Testis (tissue), 3 donors: Measurements from ENCODE around the gene PDGFRB. TPM values are rescaled to one million over a fixed set of nuclear protein-coding genes. Genes with fewer than 3 reads are reported as not detected.
A peak's percentile ranks its signal among the peaks of the same experiment; 100 is the strongest.

Experiments used
- DNase-seq: peaks from one replicate; pipeline ENCODE4 v3.0.0-alpha.2; 2019
- H3K27ac ChIP-seq, 2 donors: fragments of 200-600 bp; sonication (generic); one replicate each; pipeline ENCODE4 v1.5.1; 2019
- H3K27me3 ChIP-seq: fragments of 200-600 bp; sonication (generic); one replicate; pipeline ENCODE4 v1.5.1; 2019
- H3K36me3 ChIP-seq: fragments of 200-600 bp; sonication (generic); one replicate; pipeline ENCODE4 v1.5.1; 2017; ENCODE audit warnings: low read depth; ENCODE audit errors: missing control alignments
- H3K4me1 ChIP-seq: fragments of 200-600 bp; sonication (generic); one replicate; pipeline ENCODE4 v1.5.1; 2019
- H3K4me3 ChIP-seq, 2 donors: fragments of 200-600 bp; sonication (generic); one replicate each; pipeline ENCODE4 v1.5.1; 2017 to 2019
- H3K9me3 ChIP-seq: fragments of 200-600 bp; sonication (generic); one replicate; pipeline ENCODE4 v1.5.1; 2017
- POLR2A ChIP-seq: fragments of 450-650 bp; IDR thresholded peaks from one replicate; pipeline ENCODE4 v1.6.1; 2017; ENCODE audit warnings: antibody characterized with exemption, mild to moderate bottlenecking, moderate library complexity
- WGBS, 2 donors: methylation state at CpG; one replicate each; pipeline ENCODE4 v1.1.5; 2018; 5-methylcytosine and 5-hydroxymethylcytosine counted together
- intact Hi-C: fragments of 100-400 bp; cut with DNase I; formaldehyde crosslinking; loops from one replicate; pipeline ENCODE4 v1.15.1; 2023; ENCODE audit warnings: low total_unique reads
- polyA plus RNA-seq: library from polyadenylated mRNA; stranded (reverse); fragments of 350-450 nt; fragmentation: Illumina TruSeq; extraction: RNeasy Lipid Tissue Mini Kit (QIAGEN cat#74804); gene quantifications from one replicate; pipeline ENCODE4 v1.2.3, GENCODE V29; 2014; ENCODE audit warnings: low read depth, low replicate concordance; ENCODE audit not compliant: insufficient read depth
- total RNA-seq, 2 donors: library from RNA; depleted of rRNA; stranded (reverse); fragments of >200 nt; gene quantifications; one replicate each; pipeline ENCODE4 v1.2.3, GENCODE V29; 2016
- TF ChIP-seq, protein P1 (sequence below), 3 experiments: fragments of 450-650 bp in 2 of 3; fragments of 200-600 bp in 1 of 3; sonication (generic) in 1 of 3; IDR thresholded peaks; one replicate each; pipeline ENCODE4 v1.5.1; 2016 to 2019; ENCODE audit warnings: antibody characterized with exemption in 3 of 3, mild to moderate bottlenecking in 2 of 3, moderate library complexity in 1 of 3

Gene PDGFRB
- total and polyA plus RNA-seq, 3 donors from 2014 or later = 61.6 to 87.0 (median 71.2) TPM

DNA sequence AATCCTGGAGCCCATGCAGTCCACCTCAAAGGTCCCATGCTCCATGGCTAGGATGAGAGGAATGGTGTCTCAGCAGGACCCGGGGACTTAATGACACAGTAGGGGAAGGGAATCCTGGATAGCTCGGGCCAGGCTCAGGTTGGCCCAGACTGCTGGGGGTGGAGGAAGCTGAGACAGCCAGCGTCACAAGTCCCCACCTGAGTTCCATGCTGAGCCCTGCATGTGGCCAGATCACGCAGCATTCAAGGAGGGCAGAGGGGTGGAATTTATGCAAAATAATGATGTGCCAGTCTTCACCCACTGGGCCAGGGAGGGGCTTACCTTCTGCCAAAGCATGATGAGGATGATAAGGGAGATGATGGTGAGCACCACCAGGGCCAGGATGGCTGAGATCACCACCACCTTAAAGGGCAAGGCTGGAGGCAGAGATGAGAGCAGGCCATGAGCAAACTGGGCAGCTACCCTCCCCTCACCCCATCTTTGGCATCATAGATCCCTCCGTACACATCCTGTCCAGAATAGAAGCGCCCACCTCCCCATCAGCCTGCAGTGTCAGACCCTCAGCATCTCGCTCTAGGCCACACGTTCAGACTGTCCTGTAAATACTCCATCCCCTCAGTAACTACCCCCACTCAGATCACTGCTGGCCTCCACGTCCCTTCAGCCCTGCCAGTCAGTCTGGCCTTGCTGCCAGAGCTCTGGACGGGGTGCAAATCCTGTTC, 29.3 kb downstream of the PDGFRB start:
- DNase-seq = no peak
- Histone ChIP-seq H3K4me1 (peaks cover 12% of the 10 kb centered on the region), H3K4me3 (no peak overlapping the region), H3K27ac (no peak overlapping the region), H3K9me3 (no peaks in the 10 kb centered on the region), H3K27me3 (no peaks in the 10 kb centered on the region), H3K36me3 (no peaks in the 10 kb centered on the region)
- TF ChIP-seq, protein P1, sequence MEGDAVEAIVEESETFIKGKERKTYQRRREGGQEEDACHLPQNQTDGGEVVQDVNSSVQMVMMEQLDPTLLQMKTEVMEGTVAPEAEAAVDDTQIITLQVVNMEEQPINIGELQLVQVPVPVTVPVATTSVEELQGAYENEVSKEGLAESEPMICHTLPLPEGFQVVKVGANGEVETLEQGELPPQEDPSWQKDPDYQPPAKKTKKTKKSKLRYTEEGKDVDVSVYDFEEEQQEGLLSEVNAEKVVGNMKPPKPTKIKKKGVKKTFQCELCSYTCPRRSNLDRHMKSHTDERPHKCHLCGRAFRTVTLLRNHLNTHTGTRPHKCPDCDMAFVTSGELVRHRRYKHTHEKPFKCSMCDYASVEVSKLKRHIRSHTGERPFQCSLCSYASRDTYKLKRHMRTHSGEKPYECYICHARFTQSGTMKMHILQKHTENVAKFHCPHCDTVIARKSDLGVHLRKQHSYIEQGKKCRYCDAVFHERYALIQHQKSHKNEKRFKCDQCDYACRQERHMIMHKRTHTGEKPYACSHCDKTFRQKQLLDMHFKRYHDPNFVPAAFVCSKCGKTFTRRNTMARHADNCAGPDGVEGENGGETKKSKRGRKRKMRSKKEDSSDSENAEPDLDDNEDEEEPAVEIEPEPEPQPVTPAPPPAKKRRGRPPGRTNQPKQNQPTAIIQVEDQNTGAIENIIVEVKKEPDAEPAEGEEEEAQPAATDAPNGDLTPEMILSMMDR (IDR thresholded peaks at IDR 0.05) = no peak
- no peak for TF ChIP-seq POLR2A
- 89 to 90% methylated on average over 7 to 10 of the region's 10 CpGs for WGBS, 2 donors
- intact Hi-C loops = loop anchor here (10.0 kb wide), 1 partner anchor 88 kb away; no protein-coding TSS in a partner anchor

DNA sequence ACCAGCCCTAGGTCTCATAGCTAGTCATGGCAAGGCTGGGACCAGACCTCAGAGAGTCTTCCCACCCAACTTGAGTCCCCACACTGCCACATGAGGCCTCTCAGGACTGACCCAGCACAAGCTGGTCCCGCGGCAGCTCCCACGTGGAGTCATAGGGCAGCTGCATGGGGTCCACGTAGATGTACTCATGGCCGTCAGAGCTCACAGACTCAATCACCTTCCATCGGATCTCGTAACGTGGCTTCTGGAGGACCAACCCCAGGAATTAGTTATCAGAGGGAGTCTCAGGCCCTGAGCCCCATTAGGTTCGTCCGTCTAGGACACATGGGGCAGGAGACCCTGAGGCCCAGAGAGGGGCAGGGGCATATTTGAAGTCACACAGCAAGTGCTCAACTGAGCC, 30.3 kb downstream of the PDGFRB start:
- H3K27me3 ChIP-seq = no peaks in the 10 kb centered on the region
- no peak overlapping the region for H3K4me3 ChIP-seq
- intact Hi-C loops = loop anchor here (10.0 kb wide), 1 partner anchor 89 kb away; no protein-coding TSS in a partner anchor
- H3K9me3 ChIP-seq = no peaks in the 10 kb centered on the region
- TF ChIP-seq POLR2A = no peak
- TF ChIP-seq, protein P1 (IDR thresholded peaks at IDR 0.05) = no peak
- peaks cover 12% of the 10 kb centered on the region for H3K4me1 ChIP-seq
- WGBS, 2 donors = 81 to 88% methylated on average over 4 to 10 of the region's 10 CpGs
- no peak for DNase-seq
- peak overlapping the region in 1 of 2 donors; percentile 8 for H3K27ac ChIP-seq
- no peaks in the 10 kb centered on the region for H3K36me3 ChIP-seq

GRCh38 chr5:150124596-150124995, 31.0 kb downstream of the PDGFRB start:
- TF ChIP-seq POLR2A = no peak
- TF ChIP-seq, protein P1 (IDR thresholded peaks at IDR 0.05) = no peak

DNA sequence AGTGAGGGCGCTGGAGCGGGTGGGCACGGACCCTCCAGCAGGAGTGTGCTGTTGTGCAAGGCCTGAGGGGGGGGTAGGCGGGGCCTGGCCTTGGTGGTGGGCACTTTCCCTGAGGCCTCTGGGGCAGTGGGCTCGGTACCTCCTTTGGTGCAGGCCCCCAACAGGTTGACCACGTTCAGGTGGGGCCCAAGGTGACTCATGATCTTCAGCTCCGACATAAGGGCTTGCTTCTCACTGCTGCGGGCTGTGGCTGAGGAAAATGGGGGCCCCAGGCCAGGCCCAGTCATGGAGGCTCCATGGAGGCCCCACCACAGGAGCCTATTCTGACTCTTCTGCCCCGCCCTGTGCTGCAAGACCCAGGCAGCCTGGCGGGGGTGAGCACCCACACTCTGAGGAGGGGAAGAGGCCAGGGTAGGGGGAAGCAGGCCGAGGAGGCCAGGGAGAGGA, 31.5 kb downstream of the PDGFRB start:
- no peak for TF ChIP-seq POLR2A
- TF ChIP-seq, protein P1 (IDR thresholded peaks at IDR 0.05) = no peak
- Histone ChIP-seq H3K9me3 (no peaks in the 10 kb centered on the region), H3K4me1 (peaks cover 5% of the 10 kb centered on the region), H3K36me3 (no peaks in the 10 kb centered on the region), H3K27me3 (no peaks in the 10 kb centered on the region), H3K4me3 (no peak overlapping the region), H3K27ac (no peak overlapping the region)
- intact Hi-C loops = loop anchor here (10.0 kb wide), 1 partner anchor 91 kb away; no protein-coding TSS in a partner anchor
- DNase-seq = no peak
- 76 to 82% methylated on average over 5 to 10 of the region's 11 CpGs for WGBS, 2 donors

More at GRCh38 chr5:150124596-150124995, 31.0 kb downstream of the PDGFRB start:
- intact Hi-C loops = loop anchor here (10.0 kb wide), 1 partner anchor 90 kb away; no protein-coding TSS in a partner anchor
- 50 to 84% methylated on average over 2 to 8 of the region's 8 CpGs for WGBS, 2 donors
- Histone ChIP-seq H3K4me1 (peaks cover 6% of the 10 kb centered on the region), H3K9me3 (no peaks in the 10 kb centered on the region), H3K36me3 (no peaks in the 10 kb centered on the region), H3K27me3 (no peaks in the 10 kb centered on the region), H3K4me3 (no peak overlapping the region), H3K27ac (peak overlapping the region in 1 of 2 donors; percentile 8)
- DNase-seq = no peak
